ENCODE data around the gene EDEM1. TPM values are rescaled to one million over a fixed set of nuclear protein-coding genes. Genes with fewer than 3 reads are reported as not detected.

EDEM1 gene
- total RNA-seq, 6 experiments from 2014 or later: 40.6 to 92.7 (median 83.2) TPM

DNA sequence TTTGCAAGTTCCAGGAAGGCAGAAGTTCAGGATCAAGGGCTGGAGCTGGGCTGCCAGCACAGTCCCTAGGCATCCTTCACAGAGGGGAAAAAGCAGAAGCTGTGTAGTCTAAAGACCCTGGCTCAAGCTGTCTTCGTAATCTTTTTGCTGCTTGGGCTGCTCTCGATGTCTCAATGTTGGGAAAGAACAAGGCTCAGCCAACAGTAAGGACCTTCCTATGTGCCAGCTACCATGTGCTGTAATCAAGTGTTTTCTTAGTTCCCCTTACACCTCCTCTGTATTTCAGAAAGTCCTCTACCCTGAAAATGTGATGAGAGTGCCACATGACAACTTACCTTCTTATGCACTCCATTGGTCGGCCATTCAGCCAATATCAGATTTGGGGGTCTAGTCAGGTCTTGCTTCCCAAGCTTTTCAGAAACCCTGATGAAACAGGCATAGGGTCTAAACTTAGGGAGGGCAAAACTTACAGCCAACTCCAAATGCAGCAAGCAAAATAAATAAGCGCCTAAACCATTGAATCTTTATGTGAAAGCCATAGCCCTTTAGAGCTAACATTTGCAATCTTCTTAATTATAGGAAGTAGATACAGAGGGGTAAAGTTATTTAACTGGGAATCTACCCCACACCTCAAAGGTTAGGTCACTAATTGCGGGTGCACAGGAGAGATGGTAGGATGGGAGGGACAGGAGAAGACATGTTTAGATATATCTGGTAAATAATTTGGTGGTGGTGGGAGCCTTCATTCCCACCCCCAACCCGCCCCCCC is 1.2 kb upstream of the EDEM1 start:
- Histone ChIP-seq H3K4me1 (peaks cover 0 to 34% (median 2%) of the 10 kb centered on the region in 4 donors), H3K27ac (peak overlapping the region; percentile 51 to 69 (median 58))
- no peak for DNase-seq

DNA sequence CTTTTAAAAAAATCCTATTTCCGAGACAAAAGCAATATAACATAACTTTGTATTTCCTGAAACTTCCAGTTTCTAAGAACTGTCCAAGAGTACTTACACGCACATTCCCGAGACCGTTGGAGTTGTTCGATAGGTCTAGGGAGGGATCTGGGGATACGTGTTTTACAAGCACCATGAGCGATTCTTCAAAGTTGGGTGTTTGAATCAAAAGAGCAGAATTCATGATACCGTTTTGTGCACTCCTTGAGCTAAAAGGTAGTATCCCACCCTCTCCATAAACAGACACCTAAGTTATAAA is 700 bp upstream of the EDEM1 start:
- TF ChIP-seq CTCF (IDR thresholded peaks at IDR 0.05): no peak
- Histone ChIP-seq H3K27me3 (no peaks in the 10 kb centered on the region), H3K4me3 (peak overlapping the region; percentile 39 to 82 (median 53)), H3K4me1 (peaks cover 0 to 39% (median 6%) of the 10 kb centered on the region in 4 donors), H3K27ac (peak overlapping the region; percentile 51 to 69 (median 58)), H3K36me3 (peaks cover 0 to 4% (median under 1%) of the 10 kb centered on the region in 4 donors), H3K9me3 (no peaks in the 10 kb centered on the region)
- DNase-seq (no peak), ATAC-seq (no peak)
- 0% methylated on average over 8 of the region's 8 CpGs for WGBS (ENCODE audit: insufficient coverage, low coverage, low lambda C conversion rate, missing lambda C conversion rate)
- intact Hi-C loops (cut with DNase I): no loop called here

More for the DNA sequence above, 1.2 kb upstream of the EDEM1 start:
- H3K9me3 ChIP-seq: no peaks in the 10 kb centered on the region
- H3K36me3 ChIP-seq: peaks cover 0 to 7% (median 3%) of the 10 kb centered on the region in 4 donors
- intact Hi-C loops (cut with DNase I): no loop called here
- H3K27me3 ChIP-seq: no peaks in the 10 kb centered on the region
- 29% methylated on average over 6 of the region's 6 CpGs for WGBS (ENCODE audit: insufficient coverage, low coverage, low lambda C conversion rate, missing lambda C conversion rate)
- peak overlapping the region; percentile 39 to 82 (median 53) for H3K4me3 ChIP-seq
- ATAC-seq: peak in 1 of 4 donors; percentile 0
- TF ChIP-seq POLR2A (IDR thresholded peaks at IDR 0.05) (no peak), CTCF (IDR thresholded peaks at IDR 0.05) (no peak)

- H3K36me3 ChIP-seq: peaks cover 0 to 4% (median 0%) of the 10 kb centered on the region in 4 donors
- peak; percentile 0 to 25 (median 4) for ATAC-seq
- TF ChIP-seq POLR2A (IDR thresholded peaks at IDR 0.05): no peak
- TF ChIP-seq CTCF (IDR thresholded peaks at IDR 0.05): no peak
- no CpG with 5 or more reads among the region's 66 CpGs for WGBS (ENCODE audit: insufficient coverage, low coverage, low lambda C conversion rate, missing lambda C conversion rate)
- no peaks in the 10 kb centered on the region for H3K9me3 ChIP-seq
- DNase-seq: peak; percentile 58 to 69 (median 58)
- H3K4me1 ChIP-seq: peaks cover 0 to 51% (median 8%) of the 10 kb centered on the region in 4 donors
- intact Hi-C loops (cut with DNase I): no loop called here
- H3K27ac ChIP-seq: peak overlapping the region; percentile 96 to 98 (median 97)
- H3K27me3 ChIP-seq: no peaks in the 10 kb centered on the region
- H3K4me3 ChIP-seq: peak overlapping the region; percentile 82 to 94 (median 84)
These were observed 462 bp downstream of the EDEM1 start for GRCh38 chr3:5187920-5188418.

DNA sequence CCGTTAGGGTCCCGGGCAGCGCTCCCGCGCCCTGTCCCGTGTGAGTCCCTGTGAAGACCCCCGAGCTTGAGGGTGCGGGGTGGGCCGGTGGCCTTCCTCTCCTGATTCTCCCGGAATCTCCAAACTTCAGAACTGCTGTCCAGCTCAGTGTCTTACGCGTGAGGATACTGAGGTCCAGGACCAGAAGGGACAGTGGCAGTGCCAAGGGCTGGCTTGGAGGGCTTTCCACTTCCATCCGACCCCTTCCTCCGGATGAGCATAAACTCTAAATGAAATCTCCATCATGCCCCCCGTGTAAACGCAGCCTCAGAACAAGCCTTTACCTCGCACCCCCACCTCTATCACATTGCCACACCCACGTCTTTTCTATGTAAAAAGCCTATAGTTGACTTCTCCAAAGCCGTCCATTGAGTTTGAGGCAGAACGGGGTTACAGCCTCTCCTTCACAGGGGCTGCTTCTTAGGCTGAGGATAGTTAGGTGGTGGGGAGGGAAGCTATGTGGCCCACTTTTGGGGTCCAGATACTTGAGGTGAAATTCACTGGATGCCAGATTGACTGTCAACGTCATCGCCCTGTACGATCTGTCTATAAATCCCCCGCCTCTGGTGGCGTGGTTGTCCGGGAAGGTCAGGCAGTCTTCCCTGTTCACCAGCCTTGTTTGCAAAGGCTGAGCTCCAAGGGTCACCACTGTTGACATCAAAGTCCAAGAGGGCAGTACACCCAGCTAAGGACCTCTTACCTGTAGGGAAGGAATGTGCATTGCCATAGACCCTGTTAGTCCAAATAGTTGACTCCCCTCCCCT is 1.1 kb downstream of the EDEM1 start:
- H3K27me3 ChIP-seq: no peaks in the 10 kb centered on the region
- DNase-seq (peak; percentile 87 to 94 (median 91)), ATAC-seq (peak; percentile 52 to 72 (median 65))
- peaks cover 0 to 54% (median 8%) of the 10 kb centered on the region in 4 donors for H3K4me1 ChIP-seq
- peaks cover 0 to 4% (median 0%) of the 10 kb centered on the region in 4 donors for H3K36me3 ChIP-seq
- 0% methylated on average over 14 of the region's 26 CpGs for WGBS (ENCODE audit: insufficient coverage, low coverage, low lambda C conversion rate, missing lambda C conversion rate)
- peak overlapping the region; percentile 96 to 98 (median 97) for H3K27ac ChIP-seq
- H3K9me3 ChIP-seq: no peaks in the 10 kb centered on the region
- peak overlapping the region; percentile 82 to 94 (median 84) for H3K4me3 ChIP-seq
- TF ChIP-seq CTCF (IDR thresholded peaks at IDR 0.05) (peak in 1 of 4 donors; percentile 5), POLR2A (IDR thresholded peaks at IDR 0.05) (peak; percentile 82)
- intact Hi-C loops (cut with DNase I): no loop called here

All from right lobe of liver (tissue), 6 donors.